IMR-90 (cell line): ENCODE data around the gene TNS1.

Source experiments
- BHLHE40 ChIP-seq: fragments of 150-350 bp; IDR thresholded peaks from 2 replicates; pipeline ENCODE4 v1.6.1; 2016; ENCODE audit warnings: mild to moderate bottlenecking, low read depth, low read length
- CHD1 ChIP-seq: IDR thresholded peaks from 2 replicates; pipeline ENCODE4 v1.6.1; 2012; ENCODE audit warnings: low read depth, low read length, improper control_type of control experiment
- CTCF ChIP-seq: conservative IDR thresholded peaks from 2 replicates; pipeline ENCODE4 v1.5.1; 2012; ENCODE audit warnings: mild to moderate bottlenecking, low read depth, low read length, improper control_type of control experiment
- ELK1 ChIP-seq: fragments of 150-350 bp; IDR thresholded peaks from 2 replicates; pipeline ENCODE4 v1.6.1; 2016; ENCODE audit warnings: low read depth, mild to moderate bottlenecking, low read length, moderate library complexity, borderline replicate concordance
- FOS ChIP-seq: fragments of 150-350 bp; IDR thresholded peaks from 2 replicates; pipeline ENCODE4 v1.6.1; 2016; ENCODE audit warnings: low read depth, low read length
- MAFK ChIP-seq: IDR thresholded peaks from 2 replicates; pipeline ENCODE4 v1.6.1; 2012; ENCODE audit warnings: low read depth, low read length, improper control_type of control experiment
- MAZ ChIP-seq: IDR thresholded peaks from 2 replicates; pipeline ENCODE4 v1.6.1; 2012; ENCODE audit warnings: low read depth, mild to moderate bottlenecking, low read length, improper control_type of control experiment, moderate library complexity, borderline replicate concordance
- MXI1 ChIP-seq: IDR thresholded peaks from 2 replicates; pipeline ENCODE4 v1.6.1; 2012; ENCODE audit warnings: low read depth, mild to moderate bottlenecking, low read length, moderate library complexity, borderline replicate concordance
- POLR2A ChIP-seq: IDR thresholded peaks from 2 replicates; pipeline ENCODE4 v1.6.1; 2012; ENCODE audit warnings: mild to moderate bottlenecking, low read depth, low read length
- RAD21 ChIP-seq: IDR thresholded peaks from 2 replicates; pipeline ENCODE4 v1.6.1; 2012; ENCODE audit warnings: low read length, improper control_type of control experiment
- RCOR1 ChIP-seq: IDR thresholded peaks from 2 replicates; pipeline ENCODE4 v1.6.1; 2012; ENCODE audit warnings: mild to moderate bottlenecking, low read length, improper control_type of control experiment; ENCODE audit not compliant: insufficient replicate concordance
- RFX5 ChIP-seq: IDR thresholded peaks from 2 replicates; pipeline ENCODE4 v1.8.0; 2012; ENCODE audit warnings: low read depth, mild to moderate bottlenecking, low read length, moderate library complexity
- SMC3 ChIP-seq: fragments of 150-350 bp; IDR thresholded peaks from 2 replicates; pipeline ENCODE4 v1.6.1; 2016; ENCODE audit warnings: low read depth, mild to moderate bottlenecking, antibody characterized with exemption, low read length, moderate library complexity

- no peak for TF ChIP-seq POLR2A
- TF ChIP-seq CTCF = no peak
- no peak for TF ChIP-seq FOS
- TF ChIP-seq MAFK = no peak
- no peak for TF ChIP-seq MXI1
- no peak for TF ChIP-seq RAD21
- TF ChIP-seq MAZ = no peak
- no peak for TF ChIP-seq SMC3
- TF ChIP-seq CHD1 = no peak
- TF ChIP-seq RCOR1 = no peak
- no peak for TF ChIP-seq BHLHE40
- no peak for TF ChIP-seq ELK1
- TF ChIP-seq RFX5 = no peak
Observed at GRCh38 chr2:217832115-217832514, 170.7 kb downstream of the TNS1 start.
